ENCODE results near the gene HNRNPUL2.
A peak's percentile ranks its signal among the peaks of the same experiment; 100 is the strongest.

The HNRNPUL2 gene

GRCh38 chr11:62664405-62665074 lies 62.7 kb downstream of the HNRNPUL2 start:
- H3K4me1 ChIP-seq (ENCODE audit: low read depth, poor library complexity, severe bottlenecking), result peaks cover 9% of the 10 kb centered on the region
- no peak overlapping the region for H3K4me3 ChIP-seq (IDR thresholded peaks at IDR 0.05; ENCODE audit: insufficient read depth, low read depth, low read length)
- no peak for TF ChIP-seq CTCF (conservative IDR thresholded peaks at IDR 0.05; ENCODE audit: low read depth, low read length)
- peak overlapping the region; percentile 45; the same call in 1 of the 2 replicates for H3K27ac ChIP-seq
- no peaks in the 10 kb centered on the region for H3K27me3 ChIP-seq (ENCODE audit: insufficient read depth, low read depth)
- H2AFZ ChIP-seq (ENCODE audit: low read depth), result peak overlapping the region; percentile 84
- peak overlapping the region; percentile 67; the same call in 1 of the 2 replicates for H3K9ac ChIP-seq
- H3K79me2 ChIP-seq (ENCODE audit: insufficient read depth, low read depth), result no peaks in the 10 kb centered on the region
- H3K36me3 ChIP-seq (ENCODE audit: insufficient read depth), result no peaks in the 10 kb centered on the region
- peak overlapping the region; percentile 71 for H3K4me2 ChIP-seq
- H4K20me1 ChIP-seq (ENCODE audit: insufficient read depth), result no peaks in the 10 kb centered on the region

Data from KMS-11 (cell line).